DOHH2 (cell line): ENCODE data around the gene ZMYM2.

Experiments
- CTCF ChIP-seq: fragments of 200-600 bp; sonication (generic); IDR thresholded peaks from one replicate; pipeline ENCODE4 v1.5.1; 2014; ENCODE audit warnings: antibody characterized with exemption, mild to moderate bottlenecking, low read depth, low read length; ENCODE audit not compliant: poor library complexity, severe bottlenecking
- EZH2phosphoT487 ChIP-seq: fragments of 200-600 bp; sonication (generic); IDR thresholded peaks from 2 replicates; pipeline ENCODE4 v1.6.1; 2017; ENCODE audit warnings: borderline replicate concordance, mild to moderate bottlenecking, antibody characterized with exemption, low read length, moderate library complexity, mixed read lengths

- TF ChIP-seq CTCF: no peak
- no peak for TF ChIP-seq EZH2phosphoT487
These were observed 57.2 kb downstream of the ZMYM2 start for GRCh38 chr13:20015763-20016162.
